Forelimb muscle (tissue), 1 donor: Measurements from ENCODE around the gene TMED3. TPM values are rescaled to one million over a fixed set of nuclear protein-coding genes. Genes with fewer than 3 reads are reported as not detected.

ENCODE experiments used
- DNase-seq: peaks from one replicate; pipeline ENCODE4 v3.0.0-alpha.2; 2013; ENCODE audit warnings: low read depth
- polyA plus RNA-seq: library from polyadenylated mRNA; unstranded; fragments of 120-200 nt; gene quantifications from one replicate; pipeline ENCODE4 v1.2.1, GENCODE V29; 2013; ENCODE audit not compliant: insufficient read length

TMED3 gene
- 34.1 TPM for polyA plus RNA-seq

DNA sequence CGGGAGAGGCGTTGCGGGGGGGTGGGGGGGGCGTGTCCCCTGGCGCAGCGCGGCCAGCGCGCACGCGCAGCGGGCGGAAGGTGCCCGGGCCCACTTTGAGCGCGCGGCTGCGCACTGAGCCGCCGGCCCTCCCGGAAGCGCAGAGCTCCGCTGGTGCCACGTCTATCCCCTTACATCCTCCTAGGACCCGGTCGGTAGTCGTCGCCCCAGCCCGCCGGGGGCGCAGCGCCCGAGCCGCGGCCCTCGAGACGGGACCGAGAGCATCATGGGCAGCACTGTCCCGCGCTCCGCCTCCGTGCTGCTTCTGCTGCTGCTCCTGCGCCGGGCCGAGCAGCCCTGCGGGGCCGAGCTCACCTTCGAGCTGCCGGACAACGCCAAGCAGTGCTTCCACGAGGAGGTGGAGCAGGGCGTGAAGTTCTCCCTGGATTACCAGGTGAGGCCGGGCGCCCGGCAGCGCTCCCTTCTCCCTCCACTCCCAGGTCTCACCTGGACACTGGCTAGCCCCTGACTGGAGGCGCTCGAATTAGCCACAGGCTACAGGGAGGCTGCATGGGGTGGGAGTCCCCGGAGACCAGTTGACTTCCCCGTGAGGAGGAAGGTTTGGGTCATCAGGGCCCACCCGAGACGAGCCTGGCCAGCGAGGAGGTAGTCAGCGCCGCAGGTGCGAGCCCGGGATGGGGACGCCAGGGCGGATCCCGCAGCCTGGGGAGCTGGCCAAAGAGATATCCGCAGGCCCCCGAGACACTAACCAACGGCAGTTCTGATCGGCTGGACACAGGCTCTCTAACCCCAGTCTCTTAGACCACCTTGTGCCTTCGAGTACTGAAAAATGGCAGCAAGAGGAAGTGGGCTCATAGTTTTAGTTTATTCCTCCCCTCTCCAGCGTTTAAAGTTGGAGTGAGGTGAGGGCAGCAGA is at the start of gene TMED3:
TSS of gene TMED3 (plus strand) at position 128 of the 916 bp plus-strand sequence. CDS start at position 266, 138 bp downstream.
- DNase-seq, result peak; percentile 50

- DNase-seq, result no peak
Measured at GRCh38 chr15:79261836-79262235, 49.1 kb upstream of the TMED3 start.

GRCh38 chr15:79265167-79265566 is 45.7 kb upstream of the TMED3 start:
- no peak for DNase-seq

DNA sequence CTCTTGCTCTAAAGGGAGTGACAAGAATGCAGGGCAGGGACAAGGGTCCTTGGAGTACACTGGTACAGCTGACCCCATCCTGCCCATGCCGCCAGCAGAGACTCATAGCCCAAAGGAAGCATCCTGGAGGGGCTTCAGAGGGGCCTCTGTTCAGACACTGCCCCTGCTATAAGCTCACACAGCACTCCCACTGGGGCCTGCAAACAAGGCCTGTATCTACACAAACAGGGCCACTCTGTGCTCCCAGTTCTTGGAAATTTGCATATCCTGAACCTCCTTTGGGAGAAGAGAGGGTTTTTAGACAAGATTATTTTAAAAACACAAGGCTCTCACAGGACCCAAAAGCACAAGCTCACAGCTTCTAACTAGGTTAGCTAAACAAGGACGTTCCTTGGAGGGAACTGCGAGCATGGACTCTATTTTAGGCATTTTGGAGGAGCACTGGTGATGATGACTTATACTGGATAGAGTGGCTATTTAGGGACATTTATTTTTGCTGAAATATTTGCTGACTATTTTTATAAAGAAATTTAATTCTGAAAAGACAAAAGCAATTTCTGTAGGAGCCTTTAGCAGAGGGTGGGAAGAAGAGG is 44.8 kb upstream of the TMED3 start:
- DNase-seq, result no peak

DNA sequence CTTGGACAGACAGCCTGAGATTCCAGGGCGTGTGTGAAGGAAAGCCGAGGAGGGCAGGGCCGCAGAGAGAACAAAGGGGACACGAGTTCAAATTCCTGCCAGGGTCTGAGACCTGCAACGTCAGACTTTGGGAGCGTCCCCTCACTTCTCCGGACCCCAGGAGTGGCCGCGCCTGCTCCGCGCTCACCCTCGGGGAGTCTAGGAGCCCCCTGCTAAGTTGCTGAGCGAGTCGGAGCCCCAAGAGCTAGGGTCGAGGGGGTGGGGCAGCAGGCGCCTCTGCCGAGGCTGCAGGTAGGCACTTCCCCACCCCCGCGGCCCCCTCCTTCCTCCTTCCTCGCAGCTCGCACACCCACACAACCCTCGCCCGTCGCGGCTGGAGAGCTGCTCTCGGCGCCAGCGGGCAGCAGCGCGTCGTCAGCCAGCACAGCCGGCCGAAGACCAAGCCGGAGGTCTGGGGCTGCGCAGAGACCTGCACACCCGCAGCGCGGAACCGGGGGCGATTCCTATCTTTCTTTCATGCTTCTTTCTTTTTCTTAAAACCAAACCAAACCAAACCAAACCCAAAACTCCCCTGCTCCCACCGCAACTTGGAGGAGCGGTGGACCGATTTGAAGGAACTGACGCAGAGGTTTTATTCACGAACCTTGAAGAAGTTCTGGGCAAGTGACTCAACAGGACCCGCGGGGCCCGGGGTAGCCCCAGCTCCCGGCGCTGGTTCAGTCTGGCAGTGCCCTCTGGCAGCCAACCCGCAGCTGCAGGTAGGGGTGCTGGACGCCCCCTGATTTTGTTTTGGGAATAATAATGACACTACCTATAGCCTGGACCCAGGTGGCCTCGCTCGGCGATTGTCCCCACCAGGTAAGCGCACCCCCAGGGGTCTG is 28.3 kb upstream of the TMED3 start, which contains the start of gene ANKRD34C:
TSS of gene ANKRD34C (plus strand) at position 352 of the 881 bp plus-strand sequence. CDS start 10,563 bp downstream, outside the sequence.
- no peak for DNase-seq

DNA sequence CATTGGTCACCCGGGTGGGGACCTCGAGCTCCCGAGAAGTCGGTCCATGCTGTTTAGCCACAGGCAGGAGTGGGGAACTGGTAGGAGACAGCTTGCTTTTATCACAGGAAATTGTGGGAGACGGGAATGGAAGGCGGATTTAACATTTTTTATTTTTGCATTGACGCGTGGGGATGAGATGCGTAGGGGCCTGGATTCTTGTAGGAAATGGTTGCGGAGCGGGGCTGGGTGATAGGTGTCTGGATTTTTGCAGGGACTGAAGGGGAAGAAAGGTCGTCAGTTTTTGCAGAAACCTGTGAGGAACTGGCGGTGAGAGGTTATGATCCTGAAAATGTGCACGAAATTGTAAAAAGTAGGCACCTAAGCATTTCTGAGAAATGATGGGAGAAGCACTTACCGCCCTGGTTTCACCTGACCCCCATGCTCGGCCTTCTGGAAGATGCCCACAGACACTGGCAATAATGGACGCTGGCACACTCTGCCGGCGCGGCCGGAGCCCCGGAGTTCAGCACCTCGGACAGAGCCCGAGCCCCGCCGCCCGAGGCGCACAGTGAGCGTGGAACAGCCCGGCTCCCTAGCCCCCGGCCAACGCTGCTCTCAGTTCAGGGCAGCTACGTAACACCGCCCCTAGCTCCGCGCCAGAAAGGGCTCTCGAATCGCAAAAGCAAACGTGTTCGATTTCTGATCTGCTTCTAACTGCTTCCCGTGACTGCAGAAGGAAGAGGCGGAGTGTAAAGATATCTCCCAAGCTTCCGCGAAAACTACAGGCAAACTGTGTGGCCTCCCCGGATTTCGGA is 27.5 kb upstream of the TMED3 start:
- DNase-seq, result no peak

GRCh38 chr15:79290642-79291275 is 20.2 kb upstream of the TMED3 start:
- no peak for DNase-seq

DNA sequence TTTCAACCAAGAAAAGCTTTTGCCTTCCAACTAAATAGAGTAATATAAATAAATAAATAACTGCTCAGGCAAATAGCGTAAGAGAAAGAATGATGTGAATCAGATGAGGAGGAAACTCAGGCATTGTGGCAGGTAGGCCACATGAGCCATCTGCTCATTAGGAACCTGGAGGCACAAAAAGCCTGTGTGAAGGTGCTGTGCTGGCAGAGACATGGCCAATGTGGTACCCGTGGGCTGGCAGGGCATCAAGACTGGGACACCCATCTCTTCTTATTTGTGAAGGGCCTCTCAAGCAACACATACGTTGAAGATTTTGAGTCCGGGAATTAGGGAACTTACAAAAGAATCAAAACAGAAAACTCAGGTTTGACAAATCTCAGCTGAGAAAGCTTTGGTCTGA is 18.9 kb upstream of the TMED3 start:
- no peak for DNase-seq

DNA sequence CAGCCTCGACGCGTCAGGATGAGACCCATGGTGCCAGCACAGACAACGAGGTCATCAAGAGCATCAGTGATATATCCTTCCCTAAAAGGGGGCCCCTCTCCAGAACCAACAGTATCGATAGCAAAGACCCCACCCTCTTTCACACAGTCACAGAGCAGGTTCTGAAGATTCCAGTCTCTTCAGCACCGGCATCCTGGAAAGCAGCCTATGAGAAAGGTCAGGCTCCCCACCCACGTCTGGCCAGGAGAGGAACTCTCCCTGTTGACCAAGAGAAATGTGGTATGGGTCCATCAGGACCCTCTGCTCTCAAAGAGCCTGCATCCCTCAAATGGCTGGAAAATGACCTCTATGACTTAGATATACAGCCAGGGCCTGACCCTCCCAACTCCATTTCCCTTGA is 16.8 kb upstream of the TMED3 start:
- DNase-seq, result no peak

- no peak for DNase-seq
Measured at GRCh38 chr15:79296583-79296982, 14.3 kb upstream of the TMED3 start.

- no peak for DNase-seq
Measured at GRCh38 chr15:79299126-79299840, 11.6 kb upstream of the TMED3 start.

DNA sequence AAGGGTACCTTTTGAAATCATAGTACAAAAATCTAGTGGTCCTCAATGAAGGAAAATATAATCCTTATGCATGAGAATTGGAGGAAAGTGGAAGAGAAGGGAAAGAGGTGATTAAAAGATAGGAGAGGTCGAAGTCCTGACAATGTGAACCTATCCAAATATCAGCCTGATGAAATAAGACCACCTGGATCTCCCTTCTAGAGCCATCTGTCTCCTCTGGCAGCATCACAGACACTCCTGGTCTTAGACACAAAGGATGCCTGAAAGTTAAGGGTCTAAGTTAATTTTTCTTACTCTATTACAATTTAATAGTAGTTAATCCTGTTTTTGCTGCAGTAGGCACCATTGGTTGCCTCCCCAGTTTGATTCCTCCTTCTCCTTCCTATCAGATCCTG is 11.1 kb upstream of the TMED3 start:
- no peak for DNase-seq

GRCh38 chr15:79307251-79307650 is 3.7 kb upstream of the TMED3 start:
- no peak for DNase-seq

GRCh38 chr15:79308874-79309273 is 2.0 kb upstream of the TMED3 start:
- no peak for DNase-seq

DNA sequence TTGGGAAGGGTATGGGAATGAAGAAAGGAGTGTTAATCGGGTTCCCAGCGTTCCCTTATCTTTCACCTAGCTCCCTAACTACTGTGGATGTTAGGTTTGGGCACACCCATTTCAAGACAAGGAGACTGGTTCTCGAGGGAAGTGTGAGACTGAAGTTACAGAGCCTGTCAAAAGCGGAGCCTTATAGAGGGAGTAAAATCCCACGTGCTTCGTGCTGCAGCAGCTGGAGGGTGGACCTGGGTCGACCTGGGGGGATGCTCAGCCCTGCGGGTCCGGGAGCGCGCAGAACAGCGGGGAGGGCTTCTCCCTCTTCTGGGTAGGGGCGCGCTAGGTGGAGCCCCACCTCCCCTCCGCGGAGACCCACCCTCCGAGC is 314 bp upstream of the TMED3 start:
- no peak for DNase-seq

GRCh38 chr15:79311901-79312553 is 1.1 kb downstream of the TMED3 start:
- no peak for DNase-seq

- DNase-seq, result no peak
Measured at GRCh38 chr15:79314186-79314585, 3.3 kb downstream of the TMED3 start.

DNA sequence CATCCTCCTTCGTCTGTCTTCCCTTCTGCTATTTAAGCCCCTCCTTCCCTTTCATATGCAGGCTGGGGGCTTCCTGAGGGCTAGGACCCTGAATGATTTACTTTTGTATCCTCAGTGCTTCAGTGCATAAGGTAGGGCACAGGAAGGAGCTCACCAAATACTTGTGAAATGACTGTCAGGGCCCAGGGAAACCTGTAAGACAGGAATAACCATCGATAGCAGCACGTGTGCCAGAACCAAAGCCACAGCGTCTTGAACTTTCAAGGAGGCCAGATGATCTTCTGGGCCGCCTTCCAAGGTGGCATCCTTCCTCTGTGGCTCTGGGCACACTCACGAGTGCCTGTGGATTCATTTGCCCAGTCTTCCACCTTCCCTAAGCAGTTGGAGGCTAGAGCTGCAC is 3.9 kb downstream of the TMED3 start:
- DNase-seq, result no peak

- no peak for DNase-seq
Measured at GRCh38 chr15:79315623-79316328, 4.9 kb downstream of the TMED3 start.
